ENCODE results near the gene CA12. TPM values are rescaled to one million over a fixed set of nuclear protein-coding genes. Genes with fewer than 3 reads are reported as not detected.

Gene CA12
- total and polyA plus RNA-seq, 9 of the 15 experiments (the other 6 are each of a cell fraction or from before 2014, with no cell fraction given) = 0.01 to 0.78 (median 0.15) TPM; not detected in 1

DNA sequence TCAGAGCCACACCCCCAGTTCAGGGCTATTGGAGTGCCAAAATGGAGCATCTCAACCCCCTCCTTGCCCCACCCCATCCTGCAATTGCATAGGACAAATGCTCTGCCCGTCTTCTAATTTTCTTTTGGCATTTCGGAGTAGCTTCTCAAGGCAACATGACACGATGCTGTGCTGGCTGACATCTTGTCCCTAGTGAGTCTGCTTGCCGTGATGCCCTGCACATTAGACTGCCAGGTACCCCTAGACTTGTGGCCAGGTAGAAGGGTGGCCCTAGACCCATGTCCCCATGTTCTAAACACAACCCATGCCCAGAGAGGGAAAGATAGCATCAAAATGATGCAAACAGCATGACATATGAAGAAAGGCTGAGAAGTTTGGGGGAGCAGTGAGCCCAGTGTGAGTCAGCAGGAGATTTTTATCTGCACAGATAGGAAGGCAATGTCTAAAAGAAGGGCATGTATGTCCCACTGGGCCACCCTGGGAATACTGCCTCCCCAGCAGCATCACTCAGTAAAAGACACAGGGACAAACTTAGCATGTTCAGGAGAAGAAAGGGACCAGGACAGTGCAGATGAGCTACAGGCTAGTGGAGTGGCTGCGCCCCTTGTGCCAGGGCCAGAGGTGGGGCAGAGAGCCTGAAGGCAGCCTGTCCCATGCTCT lies 36.8 kb downstream of the CA12 start (continued):
- TF ChIP-seq ZNF197 (CRISPR knock-in tag; IDR thresholded peaks at IDR 0.05; ENCODE audit: low read depth) (peak; percentile 76), TCFL5 (CRISPR knock-in tag; conservative IDR thresholded peaks at IDR 0.05) (no peak), DIDO1 (tag; IDR thresholded peaks at IDR 0.05; ENCODE audit: low read depth) (no peak; the same call in 1 of the 2 replicates), MEF2D (tag; conservative IDR thresholded peaks at IDR 0.05; ENCODE audit: low read depth) (peak; percentile 74), PBX2 (CRISPR knock-in tag; IDR thresholded peaks at IDR 0.05; ENCODE audit: low read depth) (no peak), PBX2 (tag; conservative IDR thresholded peaks at IDR 0.05; ENCODE audit: low read depth) (no peak), HES1 (IDR thresholded peaks at IDR 0.05; ENCODE audit: low read depth) (no peak), GMEB1 (CRISPR knock-in tag; IDR thresholded peaks at IDR 0.05) (peak; percentile 65), EGR1 (conservative IDR thresholded peaks at IDR 0.05) (no peak), MTA3 (IDR thresholded peaks at IDR 0.05; ENCODE audit: borderline replicate concordance) (peak; percentile 71), GTF2E2 (tag; IDR thresholded peaks at IDR 0.05) (no peak), CREBBP (IDR thresholded peaks at IDR 0.05; ENCODE audit: low read depth, low read length) (no peak), ZNF232 (CRISPR knock-in tag; IDR thresholded peaks at IDR 0.05) (no peak), BCLAF1 (IDR thresholded peaks at IDR 0.05; ENCODE audit: borderline replicate concordance in 1 of 2, control insufficient read depth in 1 of 2, low read depth in 2 of 2, low read length in 1 of 2) (no peak), MECOM (CRISPR knock-in tag; IDR thresholded peaks at IDR 0.05) (no peak)
